HepG2 (cell line): ENCODE measurements around the gene JAK2. TPM values are rescaled to one million over a fixed set of nuclear protein-coding genes. Genes with fewer than 3 reads are reported as not detected.
A peak's percentile ranks its signal among the peaks of the same experiment; 100 is the strongest.

ENCODE experiments used
- ARID4A ChIP-seq: sonication (generic); formaldehyde crosslinking; IDR thresholded peaks from 2 replicates; pipeline ENCODE4 v1.5.0; 2020; ENCODE audit warnings: mild to moderate bottlenecking, missing genetic modification reagents, borderline replicate concordance
- CAMTA2 ChIP-seq: sonication (generic); formaldehyde crosslinking; IDR thresholded peaks from 2 replicates; pipeline ENCODE4 v1.4.0; 2020; ENCODE audit warnings: mild to moderate bottlenecking, missing genetic modification reagents, borderline replicate concordance
- HNF1B ChIP-seq: sonication (generic); formaldehyde crosslinking; IDR thresholded peaks from 2 replicates; pipeline ENCODE4 v1.5.1; 2020; ENCODE audit warnings: mild to moderate bottlenecking, moderate library complexity, missing genetic modification reagents
- MLLT10 ChIP-seq: sonication (generic); formaldehyde crosslinking; IDR thresholded peaks from 2 replicates; pipeline ENCODE4 v1.4.0; 2020; ENCODE audit warnings: missing genetic modification reagents
- MXD3 ChIP-seq: IDR thresholded peaks from 2 replicates; pipeline ENCODE4 v1.6.1; 2016; ENCODE audit warnings: mild to moderate bottlenecking, missing biosample characterization, missing genetic modification reagents
- MXD4 ChIP-seq: IDR thresholded peaks from 2 replicates; pipeline ENCODE4 v1.6.1; 2016; ENCODE audit warnings: mild to moderate bottlenecking, missing biosample characterization, missing genetic modification reagents
- MZF1 ChIP-seq: sonication (generic); formaldehyde crosslinking; IDR thresholded peaks from 2 replicates; pipeline ENCODE4 v1.8.1; 2023; ENCODE audit warnings: mild to moderate bottlenecking, missing genetic modification reagents, borderline replicate concordance
- NCOA5 ChIP-seq: sonication (generic); formaldehyde crosslinking; IDR thresholded peaks from 2 replicates; pipeline ENCODE4 v1.4.0; 2020; ENCODE audit warnings: missing genetic modification reagents
- NFE2L2 ChIP-seq: fragments of 150-350 bp; IDR thresholded peaks from 2 replicates; pipeline ENCODE4 v1.6.1; 2014; ENCODE audit warnings: low read length
- NR2F2 ChIP-seq: IDR thresholded peaks from 2 replicates; pipeline ENCODE4 v1.6.1; 2012; ENCODE audit warnings: low read depth, inconsistent platforms, borderline replicate concordance
- PHB2 ChIP-seq: fragments of 450-650 bp; IDR thresholded peaks from 2 replicates; pipeline ENCODE4 v1.6.1; 2018; ENCODE audit not compliant: partially characterized antibody
- RELA ChIP-seq: sonication (generic); formaldehyde crosslinking; IDR thresholded peaks from 2 replicates; pipeline ENCODE4 v1.4.0; 2020; ENCODE audit warnings: missing genetic modification reagents
- SP2 ChIP-seq: sonication (generic); formaldehyde crosslinking; IDR thresholded peaks from 2 replicates; pipeline ENCODE4 v1.5.1; 2020; ENCODE audit warnings: mild to moderate bottlenecking, missing genetic modification reagents
- SSRP1 ChIP-seq: IDR thresholded peaks from 2 replicates; pipeline ENCODE4 v1.6.1; 2016; ENCODE audit warnings: control low read depth
- ZBTB20 ChIP-seq: sonication (generic); formaldehyde crosslinking; IDR thresholded peaks from 2 replicates; pipeline ENCODE4 v1.8.1; 2023; ENCODE audit warnings: missing genetic modification reagents, low read depth, mild to moderate bottlenecking, borderline replicate concordance
- ZBTB49 ChIP-seq: sonication (generic); formaldehyde crosslinking; IDR thresholded peaks from 2 replicates; pipeline ENCODE4 v1.4.0; 2020; ENCODE audit warnings: missing genetic modification reagents, borderline replicate concordance
- ZNF513 ChIP-seq: sonication (generic); formaldehyde crosslinking; conservative IDR thresholded peaks from 2 replicates; pipeline ENCODE4 v1.5.0; 2020; ENCODE audit warnings: missing genetic modification reagents
- polyA plus RNA-seq, 8 experiments: library from polyadenylated mRNA; depleted of rRNA in 3 of 8; stranded (reverse) in 7 of 8; unstranded in 1 of 8; fragments of >200 nt; fragmentation: Illumina TruSeq in 4 of 8; extraction: Trizol in 4 of 8; gene quantifications; 2 replicates each; pipeline versions ENCODE4 v1.2.1 to v1.2.3, GENCODE V29; 2011 to 2016; ENCODE audit warnings: low read depth in 4 of 8, missing spikeins in 1 of 8, mixed read lengths in 1 of 8; ENCODE audit not compliant: insufficient read depth in 1 of 8
- total RNA-seq, 5 experiments: library from RNA; depleted of rRNA; stranded (reverse); fragments of >200 nt; fragmentation: Illumina TruSeq; extraction: Trizol; gene quantifications; 2 replicates each; pipeline ENCODE4 v1.2.3, GENCODE V29; 2016; ENCODE audit warnings: low read depth in 1 of 5

The JAK2 gene
- total and polyA plus RNA-seq, 2 of the 13 experiments (the other 11 are each of a cell fraction or from before 2014, with no cell fraction given), result 1.1 to 4.1 TPM

GRCh38 chr9:4984621-4985385 is at the start of gene JAK2 (continued):
- TF ChIP-seq ZBTB49 (CRISPR knock-in tag) (no peak), MZF1 (no peak), CAMTA2 (CRISPR knock-in tag) (peak; percentile 79; the same call in 1 of the 2 replicates), NCOA5 (no peak), ZBTB20 (CRISPR knock-in tag) (no peak; the same call in 1 of the 2 replicates), PHB2 (no peak), ZNF513 (CRISPR knock-in tag) (0 out of 2 replicates have a peak, but pooled peaks have one; percentile 80), ARID4A (CRISPR knock-in tag) (peak; percentile 83), SSRP1 (no peak), MLLT10 (CRISPR knock-in tag) (no peak), MXD3 (CRISPR knock-in tag) (peak; percentile 51; the same call in 1 of the 2 replicates), NFE2L2 (no peak), NR2F2 (no peak), SP2 (CRISPR knock-in tag) (no peak; the same call in 1 of the 2 replicates), MXD4 (CRISPR knock-in tag) (peak; percentile 33; the same call in 1 of the 2 replicates), RELA (CRISPR knock-in tag) (peak; percentile 44; the same call in 1 of the 2 replicates), HNF1B (CRISPR knock-in tag) (no peak; the same call in 1 of the 2 replicates)
